Mesodermal cell (in vitro differentiated cells): ENCODE measurements around the gene MMGT1.

ENCODE experiments used
- H3K27ac ChIP-seq: 2 replicates; pipeline ENCODE4 v1.7.0; 2013; ENCODE audit warnings: mild to moderate bottlenecking, low read depth, low read length, moderate library complexity; ENCODE audit not compliant: severe bottlenecking
- H3K36me3 ChIP-seq: 2 replicates; pipeline ENCODE4 v1.7.1; 2013; ENCODE audit warnings: mild to moderate bottlenecking, low read length, moderate library complexity; ENCODE audit not compliant: control insufficient read depth, insufficient read depth
- H3K4me1 ChIP-seq: one replicate; pipeline ENCODE4 v1.7.1; 2013; ENCODE audit warnings: mild to moderate bottlenecking, low read length; ENCODE audit not compliant: insufficient read depth, control insufficient read depth, poor library complexity, severe bottlenecking
- H3K4me3 ChIP-seq: 2 replicates; pipeline ENCODE4 v1.7.0; 2013; ENCODE audit warnings: low read length, control low read depth, mild to moderate bottlenecking; ENCODE audit not compliant: insufficient read depth, poor library complexity, severe bottlenecking; ENCODE audit errors: extremely low read depth
- H3K9me3 ChIP-seq: 2 replicates; pipeline ENCODE4 v1.7.1; 2013; ENCODE audit warnings: mild to moderate bottlenecking, low read length, moderate library complexity; ENCODE audit not compliant: control insufficient read depth
- WGBS, 2 experiments: methylation state at CpG; one replicate each; pipeline ENCODE4 v1.1.5; 2013; ENCODE audit warnings: missing lambda C conversion rate in 2 of 2; ENCODE audit not compliant: insufficient coverage in 2 of 2; 5-methylcytosine and 5-hydroxymethylcytosine counted together

Gene MMGT1

DNA sequence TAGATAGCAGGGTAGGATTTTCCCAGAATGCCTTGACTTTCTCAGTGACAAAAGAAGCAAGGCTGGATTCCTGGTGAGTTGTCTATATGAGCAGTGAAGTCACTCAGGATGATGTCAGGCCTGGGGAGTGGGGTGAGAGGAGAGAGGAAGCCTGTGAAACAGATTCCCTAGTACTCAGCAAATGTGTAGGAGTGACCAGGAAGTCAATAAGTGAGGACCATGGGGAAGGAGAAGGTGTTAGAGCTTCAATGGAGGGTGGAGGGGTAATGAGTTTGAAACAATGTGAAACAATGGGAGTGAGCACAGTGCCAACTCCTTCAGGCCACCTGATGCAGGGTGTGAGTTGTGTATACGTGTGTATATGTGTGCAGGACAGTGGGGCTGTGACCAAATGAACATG lies 9.1 kb upstream of the MMGT1 start:
- H3K36me3 ChIP-seq, result no peaks in the 10 kb centered on the region

DNA sequence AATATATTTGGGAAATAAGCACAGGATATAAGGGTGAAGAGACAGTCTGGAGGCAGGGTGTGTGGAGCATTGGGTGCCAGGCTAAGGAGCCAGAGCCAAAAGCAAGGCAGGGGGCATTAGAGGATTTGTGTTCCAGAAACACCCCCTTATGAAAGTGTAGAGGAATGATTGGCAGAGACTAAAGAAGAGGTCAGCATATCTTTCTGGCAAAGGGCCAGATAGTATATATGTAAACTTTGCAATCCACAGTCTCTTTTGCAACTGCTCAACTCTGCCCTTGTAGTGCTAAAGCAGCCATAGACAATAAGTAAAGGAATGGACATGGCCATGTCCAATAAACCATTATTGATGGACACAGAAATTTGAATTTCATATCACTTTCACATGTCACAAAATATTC lies 7.9 kb upstream of the MMGT1 start:
- H3K9me3 ChIP-seq, result no peaks in the 10 kb centered on the region
- peaks cover 10% of the 10 kb centered on the region for H3K4me1 ChIP-seq
- no peak overlapping the region for H3K27ac ChIP-seq
- H3K36me3 ChIP-seq, result no peaks in the 10 kb centered on the region
- no peak overlapping the region for H3K4me3 ChIP-seq

More for the DNA sequence above, 9.1 kb upstream of the MMGT1 start:
- Histone ChIP-seq H3K4me3 (no peak overlapping the region), H3K27ac (no peak overlapping the region), H3K4me1 (peaks cover 10% of the 10 kb centered on the region), H3K9me3 (no peaks in the 10 kb centered on the region)
- WGBS, 2 experiments, result no CpG with 5 or more reads among the region's 1 CpG

DNA sequence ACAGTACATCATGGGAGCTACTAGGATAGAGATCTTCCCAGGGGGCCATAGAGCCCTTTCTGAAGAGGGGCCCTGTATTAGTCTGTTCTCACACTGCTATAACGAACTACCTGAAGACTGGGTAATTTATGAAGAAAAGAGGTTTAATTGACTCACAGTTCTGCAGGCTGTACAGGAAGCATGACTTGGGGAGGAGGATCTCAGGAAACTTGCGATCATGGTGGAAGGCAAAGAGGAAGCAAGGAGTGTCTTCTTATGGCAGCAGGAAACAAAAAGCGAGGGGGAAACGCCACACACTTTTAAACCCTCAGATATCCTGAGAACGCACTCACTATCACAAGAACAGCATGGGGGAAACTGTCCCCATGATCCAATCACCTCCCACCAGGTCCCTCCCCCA lies 7.2 kb upstream of the MMGT1 start:
- H3K4me3 ChIP-seq, result no peak overlapping the region
- H3K36me3 ChIP-seq, result no peaks in the 10 kb centered on the region
- H3K9me3 ChIP-seq, result no peaks in the 10 kb centered on the region
- H3K27ac ChIP-seq, result no peak overlapping the region
- no CpG with 5 or more reads among the region's 5 CpGs for WGBS, 2 experiments
- peaks cover 10% of the 10 kb centered on the region for H3K4me1 ChIP-seq

DNA sequence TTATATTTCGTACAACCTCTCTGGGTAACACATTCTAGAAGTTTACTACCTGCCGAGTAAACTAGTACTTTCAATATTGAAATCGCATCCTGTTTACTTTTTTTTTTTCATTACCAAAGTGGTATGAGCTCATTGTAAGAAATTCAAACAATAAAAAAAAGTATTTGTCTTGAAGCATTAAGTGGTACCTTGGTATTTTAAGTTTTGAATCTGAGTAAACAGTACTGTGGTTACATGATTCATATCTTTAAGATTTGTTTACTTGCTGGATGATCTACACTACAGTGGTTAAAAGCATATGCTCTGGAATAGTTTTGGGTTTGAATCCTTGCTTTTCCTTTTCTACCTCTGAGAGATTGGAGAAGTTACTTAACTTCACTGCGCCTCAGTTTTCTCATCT lies 3.8 kb upstream of the MMGT1 start:
- no peak overlapping the region for H3K27ac ChIP-seq
- no peak overlapping the region for H3K4me3 ChIP-seq
- no peaks in the 10 kb centered on the region for H3K36me3 ChIP-seq
- peaks cover 12% of the 10 kb centered on the region for H3K4me1 ChIP-seq
- H3K9me3 ChIP-seq, result no peaks in the 10 kb centered on the region
- WGBS, 2 experiments, result no CpG with 5 or more reads among the region's 4 CpGs

DNA sequence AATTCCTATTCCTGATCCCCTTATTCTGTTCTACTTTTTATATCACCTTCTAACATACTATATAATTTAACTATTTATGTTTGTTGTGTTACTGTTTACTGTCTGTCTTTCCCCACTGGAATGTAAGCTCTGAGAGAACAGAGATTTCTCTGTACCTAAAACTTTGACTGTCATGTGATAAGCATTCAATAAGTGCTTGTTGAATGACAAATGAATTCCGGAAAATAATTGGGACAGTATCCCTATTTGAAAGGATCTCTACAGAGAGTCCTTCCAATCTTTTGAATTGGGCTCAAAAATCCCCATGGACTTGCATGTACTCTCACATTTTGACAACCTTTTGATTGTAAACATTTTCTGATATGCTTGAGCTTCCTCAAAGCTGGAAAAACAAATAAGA lies 1.6 kb upstream of the MMGT1 start:
- H3K4me1 ChIP-seq, result peaks cover 15% of the 10 kb centered on the region
- H3K9me3 ChIP-seq, result no peaks in the 10 kb centered on the region
- no peak overlapping the region for H3K27ac ChIP-seq
- no CpG with 5 or more reads among the region's 1 CpG for WGBS, 2 experiments
- H3K36me3 ChIP-seq, result no peaks in the 10 kb centered on the region
- H3K4me3 ChIP-seq, result no peak overlapping the region

DNA sequence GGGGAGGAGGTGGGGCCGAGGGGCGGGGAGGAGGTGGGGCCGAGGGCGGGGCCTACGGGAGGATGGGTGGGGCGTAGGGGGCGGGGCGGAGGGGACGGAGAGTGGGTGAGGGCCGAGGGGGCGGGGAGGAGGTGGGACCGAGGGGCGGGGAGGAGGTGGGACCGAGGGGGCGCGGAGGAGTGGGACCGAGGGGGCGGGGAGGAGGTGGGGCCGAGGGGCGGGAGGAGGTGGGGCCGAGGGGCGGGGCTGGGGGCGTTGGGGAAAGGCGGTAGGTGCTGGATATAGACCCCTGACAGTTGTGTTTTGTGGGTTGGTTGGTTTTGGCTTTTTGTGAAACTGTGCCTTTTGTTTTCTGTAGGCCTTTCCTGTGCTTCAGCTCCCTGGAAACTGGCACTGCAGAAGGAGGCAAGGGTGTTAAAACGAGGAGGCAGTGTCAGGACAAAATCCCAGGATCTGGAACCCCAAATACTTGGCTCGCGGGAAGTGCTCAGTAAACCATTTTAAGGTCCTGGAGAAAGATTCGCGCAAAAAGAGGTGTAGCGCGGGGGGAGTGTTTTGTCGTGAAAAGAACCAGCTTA lies 580 bp upstream of the MMGT1 start:
- no peaks in the 10 kb centered on the region for H3K9me3 ChIP-seq
- peaks cover 7% of the 10 kb centered on the region for H3K36me3 ChIP-seq
- peaks cover 15% of the 10 kb centered on the region for H3K4me1 ChIP-seq
- H3K4me3 ChIP-seq, result peak overlapping the region; percentile 21
- no peak overlapping the region for H3K27ac ChIP-seq
- WGBS, 2 experiments, result 54 to 79% methylated on average over 2 to 3 of the region's 32 CpGs

DNA sequence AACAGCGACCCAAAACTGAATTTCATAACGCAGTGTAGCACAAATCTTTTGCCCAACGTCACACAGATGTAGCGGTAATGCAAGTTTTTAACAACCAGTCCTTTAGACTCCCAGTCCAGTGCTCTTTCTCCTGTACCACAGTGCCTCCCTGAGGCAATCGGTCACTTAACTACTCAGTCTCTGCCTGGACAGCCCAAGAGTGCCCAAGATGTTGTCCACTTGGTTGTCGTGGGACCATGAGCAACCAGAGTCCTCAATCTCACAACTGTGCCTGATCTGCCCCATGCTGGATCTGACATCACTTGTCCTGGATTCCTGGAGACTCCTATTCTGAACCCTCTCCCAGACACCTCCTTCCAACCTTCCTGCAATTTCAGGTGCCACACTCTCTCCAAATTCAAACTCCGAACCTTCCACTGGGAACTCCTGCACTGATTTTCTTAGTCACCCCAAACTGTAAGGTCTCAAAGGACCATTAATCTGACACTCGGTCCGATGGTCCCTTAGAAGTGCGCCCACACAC lies 702 bp downstream of the MMGT1 start:
- Histone ChIP-seq H3K36me3 (peaks cover 12% of the 10 kb centered on the region), H3K27ac (peak overlapping the region; percentile 95), H3K4me1 (peaks cover 15% of the 10 kb centered on the region), H3K4me3 (peak overlapping the region; percentile 58), H3K9me3 (no peaks in the 10 kb centered on the region)
- 0% methylated on average over 4 to 5 of the region's 10 CpGs for WGBS, 2 experiments

DNA sequence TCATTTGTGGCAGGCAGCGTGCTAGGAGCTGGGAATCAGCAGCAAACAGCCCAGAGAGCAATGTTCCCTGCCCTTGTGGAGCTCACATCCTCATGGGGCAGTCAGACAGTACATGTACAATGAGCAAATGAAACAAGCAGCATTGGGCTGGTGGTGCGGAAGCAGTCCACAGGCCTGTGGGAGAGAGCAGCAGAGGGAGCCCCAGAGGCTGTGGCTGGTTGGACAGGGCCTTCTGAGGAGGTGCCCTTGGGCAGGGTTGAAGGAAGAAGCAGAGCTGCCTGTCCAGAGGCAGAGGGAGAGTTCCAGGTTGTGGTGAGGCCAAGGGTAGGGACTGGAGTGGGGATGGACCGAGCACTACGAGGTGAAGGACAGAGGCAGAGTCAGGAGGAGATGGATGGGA lies 22.5 kb downstream of the MMGT1 start:
- H3K36me3 ChIP-seq, result no peaks in the 10 kb centered on the region
- no peaks in the 10 kb centered on the region for H3K4me1 ChIP-seq
- no peak overlapping the region for H3K4me3 ChIP-seq
- 70 to 92% methylated on average over 2 to 4 of the region's 4 CpGs for WGBS, 2 experiments
- H3K27ac ChIP-seq, result no peak overlapping the region
- no peaks in the 10 kb centered on the region for H3K9me3 ChIP-seq

DNA sequence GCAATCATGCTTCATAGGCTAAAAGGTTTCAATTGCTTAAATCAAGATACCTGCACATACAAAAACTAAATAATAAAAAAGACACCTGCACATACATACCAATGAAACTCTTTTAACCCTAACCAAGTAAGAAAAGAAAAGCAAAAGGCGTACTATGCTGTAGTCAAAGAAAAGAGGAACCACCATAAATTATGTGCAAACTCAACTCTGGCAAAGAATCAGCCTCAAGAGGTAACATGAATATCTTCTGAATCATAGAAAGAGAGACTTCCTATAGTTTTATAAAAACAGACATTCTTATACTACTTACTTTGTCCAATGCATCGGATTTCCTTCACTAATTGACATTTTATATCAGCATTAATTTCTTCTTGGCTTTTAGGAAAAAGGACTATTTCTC lies 29.3 kb downstream of the MMGT1 start:
- Histone ChIP-seq H3K4me1 (no peaks in the 10 kb centered on the region), H3K9me3 (no peaks in the 10 kb centered on the region)
- WGBS, 2 experiments, result no CpG with 5 or more reads among the region's 2 CpGs

DNA sequence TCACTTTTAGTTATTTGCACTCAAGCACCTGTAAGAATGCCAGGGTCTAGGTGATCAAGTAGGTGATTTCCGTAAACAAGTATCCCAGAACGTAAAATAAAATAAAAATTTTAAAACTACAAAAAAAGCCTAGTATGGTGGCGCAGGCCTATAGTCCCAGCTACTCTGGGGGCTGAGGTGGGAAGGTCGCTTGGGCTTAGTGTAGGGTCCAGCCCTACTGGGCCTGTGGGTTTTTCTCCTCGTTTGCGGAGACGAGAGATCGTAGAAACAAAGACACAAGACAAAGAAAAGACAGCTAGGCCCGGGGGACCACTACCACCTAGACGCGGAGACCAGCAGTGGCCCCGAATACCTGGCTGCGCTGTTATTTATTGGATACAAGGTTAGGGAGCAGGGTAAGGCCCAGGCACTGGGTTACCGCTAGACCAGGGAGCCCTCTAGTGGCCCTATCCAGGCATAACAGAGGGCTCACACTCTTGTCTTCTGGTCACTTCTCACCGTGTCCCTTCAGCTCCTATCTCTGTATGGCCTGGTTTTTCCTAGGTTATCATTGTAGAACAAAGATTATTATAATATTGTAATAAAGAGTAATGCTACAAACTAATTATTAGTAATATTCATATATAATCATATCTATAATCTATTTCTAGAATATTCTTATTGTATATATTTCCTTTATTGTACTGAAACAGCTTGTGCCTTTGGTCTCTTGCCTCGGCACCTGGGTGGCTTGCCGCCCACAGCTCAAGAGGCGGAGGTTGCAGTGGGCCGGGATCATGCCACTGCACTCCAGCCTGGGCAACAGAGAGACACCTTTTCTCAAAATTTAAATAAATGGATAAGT lies 41.9 kb downstream of the MMGT1 start:
- H3K36me3 ChIP-seq, result no peaks in the 10 kb centered on the region
- H3K4me1 ChIP-seq, result no peaks in the 10 kb centered on the region
- H3K4me3 ChIP-seq, result no peak overlapping the region
- 20% methylated on average over 1 of the region's 19 CpGs; no CpG with 5 or more reads in 1 of the 2 experiments for WGBS, 2 experiments
- no peak overlapping the region for H3K27ac ChIP-seq
- H3K9me3 ChIP-seq, result no peaks in the 10 kb centered on the region

More for the DNA sequence above, 29.3 kb downstream of the MMGT1 start:
- Histone ChIP-seq H3K4me3 (no peak overlapping the region), H3K27ac (no peak overlapping the region), H3K36me3 (no peaks in the 10 kb centered on the region)

DNA sequence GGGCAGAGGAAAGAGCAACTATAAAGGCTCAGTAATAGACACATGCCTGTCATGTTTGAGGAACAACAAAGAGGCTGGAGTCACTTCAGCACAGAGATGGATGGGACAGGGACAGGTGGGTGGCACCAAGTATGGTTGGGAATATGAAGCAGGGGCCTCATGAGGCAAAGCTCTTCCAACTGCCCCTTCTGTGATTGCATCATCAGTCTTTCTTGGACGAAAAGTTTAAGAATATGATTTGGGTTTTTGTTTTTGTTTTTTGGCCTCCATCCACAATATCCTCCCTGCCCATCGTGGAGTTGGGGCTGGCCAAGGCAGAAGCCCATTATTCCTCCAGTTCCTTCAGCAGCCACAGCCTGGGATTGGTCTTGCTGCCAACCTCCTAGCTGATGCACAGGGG lies 45.9 kb downstream of the MMGT1 start:
- no CpG with 5 or more reads among the region's 2 CpGs for WGBS, 2 experiments
- Histone ChIP-seq H3K27ac (no peak overlapping the region), H3K36me3 (no peaks in the 10 kb centered on the region)

More for the DNA sequence above, 45.9 kb downstream of the MMGT1 start:
- no peaks in the 10 kb centered on the region for H3K4me1 ChIP-seq
- H3K9me3 ChIP-seq, result no peaks in the 10 kb centered on the region
- no peak overlapping the region for H3K4me3 ChIP-seq
